OCI-LY1 (cell line): Measurements from ENCODE around the gene DIP2A.
A peak's percentile ranks its signal among the peaks of the same experiment; 100 is the strongest.

Source experiments
- H2AFZ ChIP-seq: fragments of 200-600 bp; sonication (generic), shearing (Covaris generic); 2 replicates; pipeline ENCODE4 v1.6.0; 2014; ENCODE audit warnings: antibody characterized with exemption, mild to moderate bottlenecking, low read length
- H3F3A ChIP-seq: fragments of 200-600 bp; sonication (generic), shearing (Covaris generic); 2 replicates; pipeline ENCODE4 v1.6.0; 2014; ENCODE audit warnings: mild to moderate bottlenecking, antibody characterized with exemption, low read length, moderate library complexity; ENCODE audit not compliant: insufficient read depth
- H3K27ac ChIP-seq: fragments of 200-600 bp; sonication (generic); 2 replicates; pipeline ENCODE4 v1.5.1; 2014; ENCODE audit warnings: low read length, mixed run types, mild to moderate bottlenecking, low read depth; ENCODE audit not compliant: poor library complexity, severe bottlenecking
- H3K27me3 ChIP-seq: fragments of 200-600 bp; sonication (generic); 2 replicates; pipeline ENCODE4 v1.6.0; 2014; ENCODE audit warnings: antibody characterized with exemption, mild to moderate bottlenecking, low read length, moderate library complexity; ENCODE audit not compliant: insufficient read depth
- H3K36me3 ChIP-seq: fragments of 200-600 bp; sonication (generic); 2 replicates; pipeline ENCODE4 v1.6.1; 2014; ENCODE audit warnings: mild to moderate bottlenecking, antibody characterized with exemption, low read length, moderate library complexity, mixed read lengths; ENCODE audit not compliant: insufficient read depth
- H3K4me1 ChIP-seq: fragments of 200-600 bp; sonication (generic); 2 replicates; pipeline ENCODE4 v1.5.1; 2014; ENCODE audit warnings: mild to moderate bottlenecking, low read length, moderate library complexity; ENCODE audit not compliant: insufficient read depth, severe bottlenecking
- H3K4me2 ChIP-seq: fragments of 200-600 bp; sonication (generic), shearing (Covaris generic); 2 replicates; pipeline ENCODE4 v1.6.1; 2014; ENCODE audit warnings: low read length
- H3K4me3 ChIP-seq: fragments of 200-600 bp; sonication (generic); 2 replicates; pipeline ENCODE4 v1.5.1; 2014; ENCODE audit warnings: low read length, low read depth, mild to moderate bottlenecking, mixed read lengths; ENCODE audit not compliant: poor library complexity, severe bottlenecking
- H3K79me2 ChIP-seq: fragments of 200-600 bp; shearing (Covaris generic); 2 replicates; pipeline ENCODE4 v1.6.1; 2016; ENCODE audit warnings: mixed run types, low read length, mixed read lengths; ENCODE audit not compliant: insufficient read depth
- H3K9ac ChIP-seq: fragments of 200-600 bp; sonication (generic), shearing (Covaris generic); 2 replicates; pipeline ENCODE4 v1.6.1; 2014; ENCODE audit warnings: mild to moderate bottlenecking, low read length, mixed read lengths
- H3K9me2 ChIP-seq: fragments of 200-600 bp; sonication (generic), shearing (Covaris generic); 2 replicates; pipeline ENCODE4 v1.6.1; 2014; ENCODE audit warnings: low read depth, mild to moderate bottlenecking, low read length, mixed read lengths
- H3K9me3 ChIP-seq: fragments of 200-600 bp; shearing (Covaris generic); 2 replicates; pipeline ENCODE4 v1.6.1; 2014; ENCODE audit warnings: low read length, mixed read lengths
- H4K20me1 ChIP-seq: fragments of 200-600 bp; sonication (generic), shearing (Covaris generic); 2 replicates; pipeline ENCODE4 v1.6.0; 2016; ENCODE audit warnings: mild to moderate bottlenecking, low read length; ENCODE audit not compliant: insufficient read depth
- EZH2 ChIP-seq: fragments of 200-600 bp; sonication (generic), shearing (Covaris generic); IDR thresholded peaks from 2 replicates; pipeline ENCODE4 v1.8.0; 2017; ENCODE audit warnings: borderline replicate concordance, mixed run types, mild to moderate bottlenecking, antibody characterized with exemption, low read length, moderate library complexity, mixed read lengths
- TF ChIP-seq, protein P1 (sequence below): fragments of 200-600 bp; sonication (generic), shearing (Covaris generic); IDR thresholded peaks from 2 replicates; pipeline ENCODE4 v1.5.1; 2017; ENCODE audit warnings: mild to moderate bottlenecking, antibody characterized with exemption, low read length, moderate library complexity, mixed read lengths

DIP2A gene

DNA sequence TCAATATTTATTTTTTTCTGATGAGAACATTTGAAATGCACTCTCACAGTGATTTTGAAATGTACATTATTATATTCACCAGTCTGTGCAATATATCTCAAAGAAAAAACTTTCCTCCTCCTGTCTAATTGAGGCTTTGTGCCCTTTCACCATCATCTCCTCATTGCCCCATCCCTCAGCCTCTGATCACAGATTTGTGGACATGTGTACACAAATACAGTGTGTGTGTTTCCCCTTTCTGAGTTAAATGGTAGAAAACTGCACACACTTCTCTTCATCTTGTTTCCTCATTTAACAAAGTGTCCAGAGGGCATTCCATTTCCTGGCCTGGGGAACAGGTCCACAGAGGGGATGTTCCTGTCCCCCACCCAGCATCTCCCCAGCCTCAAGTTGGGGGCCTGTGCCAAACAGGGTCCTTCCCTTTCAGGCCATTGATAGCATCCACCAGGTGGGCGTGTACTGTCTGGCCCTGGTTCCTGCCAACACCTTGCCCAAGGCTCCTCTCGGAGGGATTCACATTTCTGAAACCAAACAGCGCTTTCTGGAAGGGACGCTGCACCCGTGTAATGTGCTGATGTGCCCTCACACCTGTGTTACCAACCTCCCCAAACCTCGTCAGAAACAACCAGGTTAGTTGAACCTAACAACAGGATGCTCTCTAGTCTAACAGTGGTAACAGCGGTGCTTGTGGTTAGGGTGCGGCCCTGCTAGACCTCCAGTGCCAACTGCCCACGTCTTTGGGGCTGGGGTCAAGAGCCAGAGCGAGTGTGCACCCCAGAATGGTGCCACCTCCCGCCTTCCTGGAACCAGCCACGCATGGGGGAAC lies 91.6 kb downstream of the DIP2A start:
- no peaks in the 10 kb centered on the region for H3K27me3 ChIP-seq
- H3K9me3 ChIP-seq: no peaks in the 10 kb centered on the region
- no peak overlapping the region for H3K9ac ChIP-seq
- peaks cover 26% of the 10 kb centered on the region for H3K4me1 ChIP-seq
- no peaks in the 10 kb centered on the region for H3F3A ChIP-seq
- no peak overlapping the region for H3K4me3 ChIP-seq
- H3K27ac ChIP-seq: peak overlapping the region; percentile 78
- H2AFZ ChIP-seq: no peak overlapping the region
- H3K4me2 ChIP-seq: peak overlapping the region; percentile 13; the same call in 1 of the 2 replicates
- no peaks in the 10 kb centered on the region for H4K20me1 ChIP-seq
- peaks cover 34% of the 10 kb centered on the region for H3K36me3 ChIP-seq
- no peaks in the 10 kb centered on the region for H3K79me2 ChIP-seq
- no peak for TF ChIP-seq EZH2
- TF ChIP-seq, protein P1, sequence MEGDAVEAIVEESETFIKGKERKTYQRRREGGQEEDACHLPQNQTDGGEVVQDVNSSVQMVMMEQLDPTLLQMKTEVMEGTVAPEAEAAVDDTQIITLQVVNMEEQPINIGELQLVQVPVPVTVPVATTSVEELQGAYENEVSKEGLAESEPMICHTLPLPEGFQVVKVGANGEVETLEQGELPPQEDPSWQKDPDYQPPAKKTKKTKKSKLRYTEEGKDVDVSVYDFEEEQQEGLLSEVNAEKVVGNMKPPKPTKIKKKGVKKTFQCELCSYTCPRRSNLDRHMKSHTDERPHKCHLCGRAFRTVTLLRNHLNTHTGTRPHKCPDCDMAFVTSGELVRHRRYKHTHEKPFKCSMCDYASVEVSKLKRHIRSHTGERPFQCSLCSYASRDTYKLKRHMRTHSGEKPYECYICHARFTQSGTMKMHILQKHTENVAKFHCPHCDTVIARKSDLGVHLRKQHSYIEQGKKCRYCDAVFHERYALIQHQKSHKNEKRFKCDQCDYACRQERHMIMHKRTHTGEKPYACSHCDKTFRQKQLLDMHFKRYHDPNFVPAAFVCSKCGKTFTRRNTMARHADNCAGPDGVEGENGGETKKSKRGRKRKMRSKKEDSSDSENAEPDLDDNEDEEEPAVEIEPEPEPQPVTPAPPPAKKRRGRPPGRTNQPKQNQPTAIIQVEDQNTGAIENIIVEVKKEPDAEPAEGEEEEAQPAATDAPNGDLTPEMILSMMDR: no peak
- no peaks in the 10 kb centered on the region for H3K9me2 ChIP-seq

DNA sequence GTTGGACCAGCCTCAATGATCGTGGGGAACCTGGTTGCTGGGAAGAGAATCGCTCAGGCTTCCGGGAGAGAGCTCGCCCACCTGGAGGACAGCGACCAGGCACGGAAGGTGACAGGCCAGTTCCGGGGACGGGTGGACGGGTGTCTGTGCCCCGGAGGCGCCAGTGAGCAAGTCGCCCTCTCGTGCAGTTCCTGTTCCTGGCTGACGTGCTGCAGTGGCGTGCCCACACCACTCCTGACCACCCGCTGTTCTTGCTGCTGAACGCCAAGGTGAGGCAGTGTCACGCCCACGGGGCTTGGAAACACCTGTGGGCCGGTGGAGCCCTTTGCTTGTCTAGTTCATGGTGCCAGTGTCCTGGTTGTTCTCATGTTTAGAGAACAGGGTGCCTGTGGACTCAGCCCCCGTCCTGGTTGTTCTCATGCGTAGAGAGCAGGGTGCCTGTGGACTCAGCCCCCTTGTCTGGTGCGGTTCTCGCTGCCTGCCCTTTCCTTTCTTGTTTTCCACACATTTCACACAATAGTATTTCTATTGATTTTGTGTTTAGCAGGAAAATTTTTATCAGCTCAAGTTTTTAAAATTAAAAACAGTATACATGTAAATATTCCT lies 93.0 kb downstream of the DIP2A start:
- Histone ChIP-seq H3K9ac (peak overlapping the region; percentile 43; the same call in 1 of the 2 replicates), H2AFZ (no peak overlapping the region), H3K9me2 (no peaks in the 10 kb centered on the region), H3K27me3 (no peaks in the 10 kb centered on the region), H3K79me2 (no peaks in the 10 kb centered on the region), H3K27ac (peak overlapping the region; percentile 78), H3K4me3 (peak overlapping the region; percentile 46), H3K4me1 (peaks cover 26% of the 10 kb centered on the region), H3F3A (no peaks in the 10 kb centered on the region), H3K36me3 (peaks cover 26% of the 10 kb centered on the region), H3K9me3 (no peaks in the 10 kb centered on the region), H4K20me1 (no peaks in the 10 kb centered on the region), H3K4me2 (peak overlapping the region; percentile 70)
- TF ChIP-seq, protein P1: peak; percentile 45; the same call in 1 of the 2 replicates
- TF ChIP-seq EZH2: no peak

DNA sequence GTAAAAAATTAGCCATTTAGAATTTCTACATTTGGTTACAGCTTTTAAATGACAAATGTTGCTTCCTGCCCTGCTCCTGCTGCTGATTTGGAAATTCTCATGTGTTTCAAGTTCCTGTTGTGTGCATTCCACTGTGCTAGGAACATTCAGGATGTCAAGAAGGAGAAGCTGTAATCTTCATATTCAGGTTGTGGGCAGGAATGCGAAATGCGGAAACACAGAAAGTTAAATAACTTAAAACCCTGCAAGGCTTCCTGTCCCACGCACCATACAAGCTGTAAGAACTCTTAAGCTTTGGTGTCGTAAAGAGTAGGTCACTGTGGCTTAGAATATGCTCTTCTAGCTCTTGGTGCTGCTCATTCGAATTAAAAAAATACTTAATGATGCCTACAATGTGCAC lies 93.6 kb downstream of the DIP2A start:
- no peaks in the 10 kb centered on the region for H3K9me3 ChIP-seq
- H3F3A ChIP-seq: no peaks in the 10 kb centered on the region
- H4K20me1 ChIP-seq: no peaks in the 10 kb centered on the region
- no peaks in the 10 kb centered on the region for H3K9me2 ChIP-seq
- no peak overlapping the region for H2AFZ ChIP-seq
- H3K36me3 ChIP-seq: peaks cover 21% of the 10 kb centered on the region
- H3K4me3 ChIP-seq: peak overlapping the region; percentile 46
- H3K9ac ChIP-seq: peak overlapping the region; percentile 43; the same call in 1 of the 2 replicates
- peak overlapping the region; percentile 70 for H3K4me2 ChIP-seq
- H3K79me2 ChIP-seq: no peaks in the 10 kb centered on the region
- H3K4me1 ChIP-seq: peaks cover 26% of the 10 kb centered on the region
- no peaks in the 10 kb centered on the region for H3K27me3 ChIP-seq
- peak overlapping the region; percentile 78 for H3K27ac ChIP-seq
- TF ChIP-seq EZH2: no peak
- TF ChIP-seq, protein P1: no peak
